GM18519 (cell line): Measurements from ENCODE around the gene ERGIC1.

Experiments used
- ATAC-seq: cut with Tn5 transposase; IDR thresholded peaks from one replicate; pipeline ENCODE4 v1.9.1; 2021; ENCODE audit warnings: mild to moderate bottlenecking, moderate library complexity; ENCODE audit not compliant: unreplicated experiment, low FRiP score

The ERGIC1 gene

GRCh38 chr5:172999974-173000373 lies 165.9 kb downstream of the ERGIC1 start:
- ATAC-seq, result no peak

DNA sequence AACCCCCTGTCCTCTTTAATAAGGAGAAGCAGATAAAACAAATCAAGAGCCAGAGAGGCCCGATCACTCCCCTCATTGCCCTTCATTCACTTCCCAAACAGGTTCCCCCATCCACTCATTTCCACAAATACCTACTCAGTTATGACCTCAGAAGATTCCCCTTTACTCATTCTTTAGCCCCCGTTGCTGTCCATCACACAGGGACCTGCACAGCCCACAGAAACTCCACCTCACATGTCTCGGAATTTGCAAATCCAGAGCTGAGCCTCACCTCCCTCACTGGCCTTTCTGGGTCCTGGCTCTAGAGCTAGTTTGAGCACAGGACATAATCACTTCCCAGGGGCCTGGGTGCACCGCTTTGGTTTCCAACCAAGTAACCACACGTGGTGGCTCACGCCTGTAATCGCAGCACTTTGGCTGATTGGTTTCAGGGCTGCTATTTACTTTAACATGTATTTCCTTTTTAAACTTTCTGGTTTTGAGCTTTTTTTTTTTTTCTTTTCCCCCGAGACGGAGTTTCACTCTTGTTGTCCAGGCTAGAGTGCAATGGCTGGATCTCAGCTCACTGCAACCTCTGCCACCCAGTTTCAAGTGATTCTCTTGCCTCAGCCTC lies 167.3 kb downstream of the ERGIC1 start:
- ATAC-seq, result no peak
